Measurements from ENCODE around the gene SYNJ2.

GRCh38 chr6:158038291-158039177, 56.9 kb downstream of the SYNJ2 start:
- TF ChIP-seq CTCF (IDR thresholded peaks at IDR 0.05; ENCODE audit: insufficient read depth, low read depth, low read length) (no peak), EZH2 (IDR thresholded peaks at IDR 0.05; ENCODE audit: insufficient read depth, low read length) (no peak)

Measured in astrocyte (in vitro differentiated cells and primary cell).